GM21529 (cell line): ENCODE data around the gene DTYMK.

ENCODE experiments used
- ATAC-seq: cut with Tn5 transposase; IDR thresholded peaks from one replicate; pipeline ENCODE4 v1.9.1; 2021; ENCODE audit not compliant: unreplicated experiment

Gene DTYMK

DNA sequence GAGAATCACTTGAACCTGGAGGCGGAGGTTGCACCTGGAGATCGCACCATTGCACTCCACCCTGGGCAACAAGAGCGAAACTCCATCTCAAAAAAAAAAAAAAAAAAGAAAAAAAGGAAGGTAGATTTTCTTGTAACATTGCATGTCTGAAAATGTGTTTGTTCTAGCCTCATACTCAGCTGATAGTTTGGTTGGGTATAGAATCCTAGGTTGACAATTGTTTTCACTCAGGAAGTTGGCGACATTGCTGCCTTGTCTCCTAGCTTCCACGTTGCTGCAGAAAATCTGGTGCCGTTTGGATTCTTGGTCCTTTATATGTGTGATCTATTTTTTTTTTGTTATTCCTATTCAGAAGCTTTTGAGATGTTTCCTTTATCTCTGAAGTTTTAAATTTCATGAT lies 19.9 kb upstream of the DTYMK start:
- ATAC-seq: no peak

- no peak for ATAC-seq
Observed at GRCh38 chr2:241703032-241703604, 16.5 kb upstream of the DTYMK start.

DNA sequence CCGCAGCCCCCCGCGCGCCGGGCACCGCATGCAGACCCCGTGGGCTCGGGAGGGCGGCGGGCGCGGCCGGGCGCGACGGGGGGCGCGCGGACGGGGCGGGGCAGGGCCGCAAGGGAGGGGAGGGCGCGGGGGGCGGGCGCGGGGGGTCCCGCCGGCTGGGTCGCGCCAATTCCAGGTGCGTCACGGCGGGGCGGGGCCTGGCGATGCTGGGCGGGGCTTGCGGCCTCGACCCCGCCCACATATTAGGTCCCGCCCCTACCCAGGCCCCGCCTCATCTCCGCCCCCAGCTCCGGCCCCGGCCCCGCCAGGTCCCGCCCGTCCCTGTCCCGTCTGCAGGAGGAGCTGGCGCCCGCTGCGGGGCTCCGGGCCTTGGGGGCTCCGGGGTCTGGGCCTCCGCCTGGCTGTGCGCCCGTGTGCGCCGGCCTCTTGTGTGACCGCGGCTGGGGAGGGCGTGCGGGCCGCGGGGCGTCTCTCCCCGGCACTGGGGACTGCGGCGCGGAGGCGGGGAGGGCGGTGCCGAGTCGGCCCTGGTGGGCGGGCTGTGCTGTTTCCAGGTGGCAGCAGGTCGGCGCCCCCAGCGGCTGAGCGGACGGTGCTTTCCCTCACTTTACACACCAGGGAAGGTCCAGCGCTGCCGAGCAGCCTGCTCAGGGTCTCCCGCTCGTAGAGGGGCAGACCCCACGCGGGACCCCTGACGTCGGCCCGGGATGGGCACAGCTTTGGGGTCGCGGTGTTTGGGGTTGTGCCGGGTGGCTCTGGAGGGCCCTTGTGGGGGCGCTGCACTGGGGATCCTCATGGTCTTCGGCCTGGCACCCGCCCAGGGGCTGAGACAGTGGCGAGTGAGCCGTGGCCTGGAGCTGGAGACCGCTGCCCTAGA lies 15.8 kb upstream of the DTYMK start:
- peak; percentile 69 for ATAC-seq

DNA sequence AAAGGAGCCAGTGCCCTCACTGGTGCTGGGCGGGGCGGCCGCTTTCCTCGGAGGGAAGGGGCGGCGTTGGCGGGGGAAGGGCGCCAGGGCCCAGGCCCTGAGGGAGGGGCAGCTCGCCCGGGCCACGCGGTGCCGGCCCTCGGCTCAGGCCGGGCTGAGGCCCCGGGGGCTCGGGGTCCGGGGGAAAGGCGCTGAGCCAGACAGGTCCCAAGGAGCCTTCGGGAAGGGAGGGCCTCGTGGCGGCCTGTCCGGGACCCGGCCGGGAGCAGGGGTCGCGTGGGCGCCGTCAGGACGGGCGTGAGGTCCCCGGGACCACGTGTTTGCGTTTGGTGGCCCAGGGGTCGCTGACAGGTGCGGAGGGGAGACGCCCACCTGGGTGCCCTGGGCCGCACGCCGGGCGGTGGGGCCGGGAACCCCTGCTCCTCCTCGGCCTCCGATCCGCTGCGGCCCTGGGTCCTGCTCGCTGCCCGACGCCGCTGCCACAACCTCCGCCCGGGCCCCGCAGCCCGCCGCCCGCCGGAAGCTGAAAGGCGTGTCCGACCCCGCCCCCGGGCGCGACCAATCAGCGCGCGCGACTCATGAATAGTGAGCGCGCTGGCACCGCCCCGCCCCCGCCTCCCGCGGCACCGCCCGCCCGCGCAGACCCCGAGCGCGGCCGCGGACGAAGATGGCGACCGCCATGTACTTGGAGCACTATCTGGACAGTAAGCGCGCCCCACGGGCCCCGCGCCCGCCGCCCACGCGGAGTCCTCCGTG lies 15.0 kb upstream of the DTYMK start, which contains the start of gene ING5:
Gene ING5 (plus strand): TSS at position 641 of the 756 bp plus-strand sequence. CDS start 27 bp downstream, at position 668.
- ATAC-seq: peak; percentile 53

GRCh38 chr2:241701149-241701398 lies 14.5 kb upstream of the DTYMK start:
- ATAC-seq: no peak

- no peak for ATAC-seq
Observed at GRCh38 chr2:241695651-241696050, 9.0 kb upstream of the DTYMK start.

DNA sequence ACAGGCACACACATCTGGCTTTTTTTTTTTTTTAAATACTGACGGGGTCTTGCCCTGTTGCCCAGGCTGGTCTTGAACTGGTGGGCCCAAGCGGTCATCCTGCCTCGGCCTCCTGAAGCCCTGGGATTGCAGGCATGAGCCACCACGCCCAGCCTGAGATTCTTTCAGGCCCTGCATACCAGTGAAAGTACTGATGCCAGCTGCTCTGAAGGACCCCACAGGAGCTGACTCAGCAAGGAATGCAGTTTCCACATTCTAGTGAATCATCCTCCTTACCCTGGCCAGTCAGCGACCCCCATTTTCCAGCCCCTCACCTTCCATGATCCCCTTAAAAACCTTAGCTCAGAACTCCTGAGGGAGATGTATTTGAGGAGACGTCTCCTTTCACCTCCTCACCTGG lies 5.8 kb upstream of the DTYMK start:
- ATAC-seq: no peak

GRCh38 chr2:241690202-241690717 lies 3.6 kb upstream of the DTYMK start:
- no peak for ATAC-seq

GRCh38 chr2:241689306-241689705 lies 2.7 kb upstream of the DTYMK start:
- no peak for ATAC-seq

- peak; percentile 5 for ATAC-seq
Observed at GRCh38 chr2:241686324-241686649, 328 bp downstream of the DTYMK start.

- no peak for ATAC-seq
Observed at GRCh38 chr2:241680827-241681599, 5.6 kb downstream of the DTYMK start.

DNA sequence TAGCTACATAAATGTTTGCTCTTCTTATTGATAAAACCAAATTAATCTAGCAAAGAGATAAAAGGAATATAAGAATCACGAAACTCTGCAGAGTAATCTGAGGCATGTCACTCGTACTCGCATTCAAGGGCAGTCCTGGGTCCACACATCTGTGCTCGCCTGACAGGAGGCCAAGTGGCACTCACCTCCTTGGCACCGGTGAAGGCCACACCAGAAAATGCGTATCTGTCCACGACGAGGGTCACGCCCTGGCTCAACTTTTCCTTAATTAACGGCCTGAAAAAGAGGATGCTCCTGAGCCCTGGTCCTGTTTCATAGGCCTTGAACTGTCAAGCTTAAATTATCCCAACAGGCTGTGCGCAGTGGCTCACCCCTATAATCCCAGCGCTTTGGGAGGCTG lies 6.6 kb downstream of the DTYMK start:
- no peak for ATAC-seq

DNA sequence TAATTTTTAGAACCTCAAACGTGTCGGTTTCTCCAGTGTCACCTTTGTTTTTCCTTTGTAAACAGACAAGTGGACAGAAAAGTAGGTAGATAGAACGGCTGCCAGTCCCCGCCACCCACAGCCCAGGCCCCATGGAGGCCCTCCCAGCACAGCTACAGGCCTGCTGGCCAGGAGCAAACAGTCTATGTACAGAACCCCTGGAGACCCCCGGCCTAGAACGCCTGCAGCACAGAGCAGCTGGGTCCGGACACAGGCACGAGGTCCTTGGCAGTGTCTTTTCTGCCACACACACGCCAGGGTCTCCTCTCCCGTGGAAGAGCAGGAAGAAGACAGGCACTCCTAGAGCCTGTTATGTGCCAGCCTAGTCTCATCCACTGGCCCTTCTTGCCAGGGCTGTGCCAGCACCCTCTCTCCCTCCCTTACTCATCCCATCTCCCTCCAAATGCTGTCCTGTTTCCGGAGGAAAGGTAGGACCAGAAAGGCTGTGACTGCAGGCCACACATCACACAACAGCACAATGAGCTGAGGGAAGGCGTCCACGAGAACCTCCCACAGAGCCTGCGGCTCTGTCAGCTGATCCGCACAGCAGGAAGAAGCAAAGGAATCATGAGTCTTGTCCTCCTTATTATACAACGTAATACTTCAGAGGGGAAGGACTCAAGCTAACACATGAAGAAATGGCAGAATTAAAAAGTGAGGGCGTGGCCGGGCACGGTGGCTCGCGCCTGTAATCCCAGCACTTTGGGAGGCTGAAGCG lies 7.7 kb downstream of the DTYMK start:
- ATAC-seq: no peak

DNA sequence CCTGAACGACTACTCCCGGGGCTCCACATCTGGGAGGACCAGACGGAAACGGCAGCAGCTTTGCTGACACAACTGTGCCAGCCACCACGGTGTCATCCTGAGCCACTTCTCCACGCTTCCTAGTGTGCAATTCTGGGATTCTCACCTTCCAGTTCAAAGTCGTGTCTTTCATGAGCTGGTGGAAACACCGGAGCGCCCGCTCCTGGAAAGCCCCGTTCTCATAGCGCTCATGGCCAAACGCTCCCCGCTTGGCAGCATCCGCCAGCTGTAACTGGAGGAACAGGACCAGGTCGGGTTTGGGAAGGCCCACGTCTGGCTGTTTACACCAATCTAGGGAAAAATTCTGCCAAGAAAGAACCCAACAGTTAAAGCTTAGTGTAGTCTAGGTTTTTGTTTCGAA lies 8.3 kb downstream of the DTYMK start:
- no peak for ATAC-seq

GRCh38 chr2:241677392-241677791 lies 9.2 kb downstream of the DTYMK start:
- ATAC-seq: no peak

GRCh38 chr2:241676665-241677064 lies 9.9 kb downstream of the DTYMK start:
- no peak for ATAC-seq

DNA sequence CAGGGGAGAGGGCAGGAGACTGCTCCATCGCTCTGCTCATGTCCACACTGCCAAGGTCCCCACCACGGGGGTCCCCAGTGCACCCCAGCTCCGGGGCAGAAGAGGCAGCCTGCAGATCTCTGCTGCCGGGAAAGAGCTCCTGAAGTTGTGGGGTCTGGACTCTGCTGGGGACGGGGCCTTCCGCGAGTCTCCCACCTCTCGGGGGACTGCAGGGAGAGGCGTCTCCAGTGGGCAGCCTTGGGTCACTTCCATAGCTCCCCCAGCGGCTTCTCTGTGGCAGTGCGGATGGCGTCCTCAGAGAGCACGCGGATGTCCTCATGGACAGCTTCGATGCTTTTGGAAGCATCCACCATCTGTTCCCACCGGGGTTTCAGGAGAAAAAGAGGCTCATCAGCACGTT lies 10.7 kb downstream of the DTYMK start:
- no peak for ATAC-seq

- no peak for ATAC-seq
Observed at GRCh38 chr2:241673797-241674725, 12.6 kb downstream of the DTYMK start.

- no peak for ATAC-seq
Observed at GRCh38 chr2:241673189-241673663, 13.4 kb downstream of the DTYMK start.
